MCF 10A (cell line): ENCODE results near the gene KCTD15. TPM values are rescaled to one million over a fixed set of nuclear protein-coding genes. Genes with fewer than 3 reads are reported as not detected.

Experiments used
- BruUV-seq: library from RNA; stranded (reverse); fragments of 400-500 nt; replicated peaks from 2 replicates; lab custom pipeline; 2021; lab: Mats Ljungman, UMichigan
- CTCF ChIA-PET: fragments of 300-600 bp; sonication (Branson Sonifier 250); formaldehyde crosslinking; extraction: SDS; loops from one replicate; lab custom pipeline; 2021; ENCODE audit warnings: antibody characterized with exemption, inconsistent platforms; lab: Yijun Ruan, JAX
- POLR2A ChIA-PET: fragments of 300-600, 350-650 bp; sonication (Branson Sonifier 250); formaldehyde crosslinking; extraction: SDS; loops from one replicate; lab custom pipeline; 2020; ENCODE audit warnings: antibody characterized with exemption, inconsistent platforms; lab: Yijun Ruan, JAX
- DNase-seq: peaks from one replicate; pipeline ENCODE4 v3.0.0-alpha.2; 2018; ENCODE audit not compliant: unreplicated experiment
- H3K27ac Mint-ChIP-seq: one replicate; pipeline ENCODE4 v1.8.0; 2022; ENCODE audit warnings: mild to moderate bottlenecking, low read depth, mixed read lengths; ENCODE audit not compliant: unreplicated experiment
- H3K27me3 Mint-ChIP-seq: one replicate; pipeline ENCODE4 v1.8.0; 2022; ENCODE audit warnings: mixed read lengths; ENCODE audit not compliant: insufficient read depth, unreplicated experiment
- H3K36me3 Mint-ChIP-seq: one replicate; pipeline ENCODE4 v1.8.0; 2022; ENCODE audit warnings: mild to moderate bottlenecking, moderate library complexity, mixed read lengths; ENCODE audit not compliant: insufficient read depth, unreplicated experiment
- H3K4me1 Mint-ChIP-seq: one replicate; pipeline ENCODE4 v1.8.0; 2022; ENCODE audit warnings: mixed read lengths; ENCODE audit not compliant: insufficient read depth, unreplicated experiment
- H3K4me3 Mint-ChIP-seq: one replicate; pipeline ENCODE4 v1.8.0; 2022; ENCODE audit warnings: mild to moderate bottlenecking, moderate library complexity, mixed read lengths; ENCODE audit not compliant: unreplicated experiment
- H3K9me3 Mint-ChIP-seq: one replicate; pipeline ENCODE4 v1.8.0; 2022; ENCODE audit warnings: mixed read lengths; ENCODE audit not compliant: unreplicated experiment
- intact Hi-C: fragments of 100-400 bp; cut with micrococcal nuclease; formaldehyde crosslinking; loops from 2 replicates; pipeline ENCODE4 v1.14.1; 2022
- total RNA-seq: library from RNA; stranded (reverse); gene quantifications from 2 replicates; pipeline ENCODE4 v1.2.3, GENCODE V29; 2022
- TF ChIP-seq, protein P1 (sequence below): fragments of 200-600 bp; IDR thresholded peaks from one replicate; pipeline ENCODE4 v1.8.0; 2022; ENCODE audit warnings: antibody characterized with exemption, mild to moderate bottlenecking; ENCODE audit not compliant: unreplicated experiment

Gene KCTD15
- total RNA-seq, 1 experiment from 2014 or later = 53.7 TPM

DNA sequence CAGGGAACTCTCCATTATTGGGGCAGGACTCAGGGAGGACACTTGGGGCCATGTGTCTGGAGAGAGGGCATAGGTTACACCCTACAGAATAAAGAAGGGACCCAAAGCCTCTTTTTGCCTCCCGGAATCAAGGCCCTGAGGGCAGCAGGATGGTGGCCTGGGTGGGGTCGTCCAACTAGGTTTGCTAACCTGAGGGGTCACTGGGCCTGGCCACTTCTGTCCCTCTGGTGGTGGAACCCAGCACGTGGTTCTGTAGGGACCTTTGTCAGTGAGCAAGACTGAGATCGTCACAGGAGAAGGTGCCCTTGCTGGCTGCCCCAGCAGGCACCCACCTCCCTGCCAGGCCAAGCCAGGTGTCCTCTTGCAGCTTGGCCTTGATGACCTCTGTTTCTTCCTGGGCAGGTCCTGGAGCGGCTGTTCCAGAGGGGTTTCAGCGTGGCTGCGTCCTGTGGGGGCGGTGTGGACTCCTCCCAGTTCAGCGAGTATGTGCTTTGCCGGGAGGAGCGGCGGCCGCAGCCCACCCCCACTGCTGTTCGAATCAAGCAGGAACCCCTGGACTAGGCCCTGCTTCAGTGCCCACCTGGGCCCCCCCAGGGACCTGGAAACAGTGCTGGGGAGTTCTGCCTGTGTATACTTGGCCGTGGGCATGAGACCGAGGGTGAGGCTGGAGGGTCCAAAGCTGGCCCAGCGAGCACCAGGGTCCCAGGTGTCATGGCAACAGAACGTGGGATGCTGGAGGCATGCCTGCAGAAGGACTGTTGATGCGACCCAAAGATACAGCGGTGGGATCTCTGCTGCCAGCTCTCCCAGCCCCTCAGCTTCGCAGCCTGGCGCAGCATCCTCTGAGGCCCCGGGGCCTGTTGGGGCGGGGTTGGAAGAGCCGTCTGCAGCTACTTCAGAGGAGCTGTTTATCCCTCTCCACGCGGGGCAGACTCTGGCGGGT is 16.0 kb downstream of the KCTD15 start:
- peaks cover 21% of the 10 kb centered on the region for H3K36me3 Mint-ChIP-seq
- ChIA-PET POLR2A (no interaction called here), CTCF (interaction anchor here (0.6 kb wide), 1 partner anchor 298 kb away, joined by 4 read pairs; no protein-coding TSS in a partner anchor)
- BruUV-seq = no TSS peak
- H3K27ac Mint-ChIP-seq = no peak overlapping the region
- H3K9me3 Mint-ChIP-seq = no peaks in the 10 kb centered on the region
- H3K4me1 Mint-ChIP-seq = peaks cover 9% of the 10 kb centered on the region
- no peak for DNase-seq
- no peak overlapping the region for H3K4me3 Mint-ChIP-seq
- no peaks in the 10 kb centered on the region for H3K27me3 Mint-ChIP-seq
- intact Hi-C loops = no loop called here
- TF ChIP-seq, protein P1, sequence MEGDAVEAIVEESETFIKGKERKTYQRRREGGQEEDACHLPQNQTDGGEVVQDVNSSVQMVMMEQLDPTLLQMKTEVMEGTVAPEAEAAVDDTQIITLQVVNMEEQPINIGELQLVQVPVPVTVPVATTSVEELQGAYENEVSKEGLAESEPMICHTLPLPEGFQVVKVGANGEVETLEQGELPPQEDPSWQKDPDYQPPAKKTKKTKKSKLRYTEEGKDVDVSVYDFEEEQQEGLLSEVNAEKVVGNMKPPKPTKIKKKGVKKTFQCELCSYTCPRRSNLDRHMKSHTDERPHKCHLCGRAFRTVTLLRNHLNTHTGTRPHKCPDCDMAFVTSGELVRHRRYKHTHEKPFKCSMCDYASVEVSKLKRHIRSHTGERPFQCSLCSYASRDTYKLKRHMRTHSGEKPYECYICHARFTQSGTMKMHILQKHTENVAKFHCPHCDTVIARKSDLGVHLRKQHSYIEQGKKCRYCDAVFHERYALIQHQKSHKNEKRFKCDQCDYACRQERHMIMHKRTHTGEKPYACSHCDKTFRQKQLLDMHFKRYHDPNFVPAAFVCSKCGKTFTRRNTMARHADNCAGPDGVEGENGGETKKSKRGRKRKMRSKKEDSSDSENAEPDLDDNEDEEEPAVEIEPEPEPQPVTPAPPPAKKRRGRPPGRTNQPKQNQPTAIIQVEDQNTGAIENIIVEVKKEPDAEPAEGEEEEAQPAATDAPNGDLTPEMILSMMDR = no peak

DNA sequence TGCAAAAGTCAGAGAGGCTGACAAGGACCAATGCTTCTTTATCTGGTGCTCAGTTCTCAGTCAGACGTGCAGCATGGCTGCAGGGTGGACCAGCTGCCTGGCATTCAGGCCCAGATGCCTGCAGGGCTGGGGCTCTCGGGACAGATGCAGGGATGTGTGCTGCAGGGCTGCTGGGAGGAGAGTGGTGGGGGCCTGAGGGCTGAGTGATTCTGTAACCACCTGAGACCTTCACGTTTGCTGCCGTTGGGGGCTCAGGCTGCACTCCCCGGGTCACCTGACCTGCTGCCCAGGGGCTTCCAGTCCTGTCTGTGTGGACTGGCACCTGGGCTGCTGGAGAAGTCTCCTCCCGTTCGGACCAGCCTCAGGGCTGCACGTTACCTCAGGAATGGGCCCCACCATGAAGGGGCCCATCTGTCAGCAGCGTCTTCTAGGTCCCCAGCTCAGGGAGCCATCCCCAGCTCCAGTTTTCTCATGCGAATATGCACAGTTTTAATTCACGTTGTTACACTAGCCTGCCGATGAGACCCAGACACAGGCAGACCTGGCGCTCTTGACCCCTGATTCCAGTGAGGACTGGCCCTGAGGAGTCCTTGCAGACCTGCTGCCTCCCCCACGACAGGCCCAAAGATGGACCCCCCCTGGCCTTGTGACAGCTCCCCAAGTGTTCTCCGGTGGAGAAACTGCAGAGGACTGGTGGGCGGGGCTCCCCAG is 16.9 kb downstream of the KCTD15 start:
- no TSS peak for BruUV-seq
- Mint-ChIP-seq H3K4me3 (no peak overlapping the region), H3K36me3 (peaks cover 21% of the 10 kb centered on the region), H3K27ac (no peak overlapping the region), H3K9me3 (no peaks in the 10 kb centered on the region), H3K4me1 (peaks cover 9% of the 10 kb centered on the region), H3K27me3 (no peaks in the 10 kb centered on the region)
- TF ChIP-seq, protein P1 = no peak
- no peak for DNase-seq
- POLR2A ChIA-PET = interaction anchor here (0.9 kb wide), 1 partner anchor 322 kb away, joined by 3 read pairs; no protein-coding TSS in a partner anchor
- intact Hi-C loops = no loop called here
- CTCF ChIA-PET = interaction anchor here (0.7 kb wide), 1 partner anchor 1374 kb away, joined by 3 read pairs; no protein-coding TSS in a partner anchor

DNA sequence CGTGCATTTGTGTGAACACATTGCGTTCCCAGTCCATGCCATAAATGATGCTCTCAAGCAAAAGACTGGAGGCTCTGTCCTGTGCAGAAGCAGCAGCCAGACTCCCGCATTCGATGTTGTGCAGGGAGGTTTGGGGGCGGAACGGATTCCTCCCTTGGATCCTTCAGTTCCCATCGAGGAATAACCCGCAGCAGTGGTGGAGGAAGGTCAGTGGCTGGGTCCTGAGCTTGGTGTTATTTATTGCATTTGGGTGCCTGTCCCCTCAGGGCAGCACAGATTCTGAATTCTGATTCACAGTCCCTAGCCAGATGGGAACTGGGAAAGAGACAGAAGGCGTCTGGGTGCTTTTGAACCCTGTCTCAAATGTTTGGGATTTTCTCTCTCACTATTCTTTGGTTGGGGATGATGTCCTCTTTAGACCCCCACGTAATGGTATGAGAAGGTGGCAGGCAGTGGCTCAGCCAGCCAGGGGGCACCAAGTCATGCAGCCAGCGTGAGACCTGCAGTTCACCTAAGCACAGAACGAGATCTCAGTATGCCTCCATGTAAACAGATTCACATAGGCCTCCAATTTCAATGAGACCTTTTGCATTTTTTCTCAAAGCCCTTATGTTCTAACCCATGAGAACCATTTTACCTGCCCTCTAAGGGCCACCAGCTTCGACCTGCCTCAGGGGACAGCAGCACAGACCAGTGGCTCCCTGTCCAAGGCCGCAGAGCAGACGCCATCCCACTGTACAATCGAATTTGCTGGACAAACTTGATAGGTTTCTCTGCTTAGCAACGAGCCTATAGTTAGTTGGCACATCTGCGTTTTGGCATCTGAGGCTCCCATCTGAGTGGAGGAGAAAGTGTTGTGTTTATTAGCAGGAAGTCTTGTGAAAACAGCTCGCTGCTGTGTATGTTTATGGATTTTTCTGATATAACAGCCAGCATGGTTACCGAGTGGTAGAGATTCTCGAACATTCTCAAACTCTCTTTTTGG is 17.8 kb downstream of the KCTD15 start:
- Mint-ChIP-seq H3K4me3 (no peak overlapping the region), H3K9me3 (no peaks in the 10 kb centered on the region), H3K27me3 (no peaks in the 10 kb centered on the region), H3K36me3 (peaks cover 21% of the 10 kb centered on the region), H3K4me1 (peaks cover 6% of the 10 kb centered on the region), H3K27ac (no peak overlapping the region)
- ChIA-PET CTCF (interaction anchor here (0.7 kb wide), 1 partner anchor 1375 kb away, joined by 3 read pairs; no protein-coding TSS in a partner anchor), POLR2A (interaction anchor here (0.9 kb wide), 1 partner anchor 321 kb away, joined by 3 read pairs; no protein-coding TSS in a partner anchor)
- TF ChIP-seq, protein P1 = no peak
- intact Hi-C loops = no loop called here
- no TSS peak for BruUV-seq
- DNase-seq = no peak
